Nephron progenitor cell (in vitro differentiated cells): ENCODE results near the gene AP2A2.
"Not testable (repeated sequence)": the region's sequence is repeated elsewhere in the genome, so short reads cannot be mapped to it uniquely, and the experiment has no call there.

Source experiments
- DNase-seq: peaks from one replicate; pipeline ENCODE4 v3.0.0; 2021
- H3K27ac Mint-ChIP-seq: 2 replicates; pipeline ENCODE4 v1.8.0; 2021; ENCODE audit warnings: mild to moderate bottlenecking, moderate library complexity, mixed read lengths
- H3K27me3 Mint-ChIP-seq: 2 replicates; pipeline ENCODE4 v1.8.0; 2021; ENCODE audit warnings: mild to moderate bottlenecking, low read depth, mixed read lengths; ENCODE audit not compliant: poor library complexity
- H3K36me3 Mint-ChIP-seq: 2 replicates; pipeline ENCODE4 v1.8.0; 2021; ENCODE audit warnings: low read depth, mixed read lengths
- H3K4me1 Mint-ChIP-seq: 2 replicates; pipeline ENCODE4 v1.8.0; 2021; ENCODE audit warnings: mixed read lengths
- H3K4me3 Mint-ChIP-seq: 2 replicates; pipeline ENCODE4 v1.8.0; 2021; ENCODE audit warnings: mild to moderate bottlenecking, moderate library complexity, mixed read lengths
- H3K9me3 Mint-ChIP-seq: 2 replicates; pipeline ENCODE4 v1.8.0; 2021; ENCODE audit warnings: mild to moderate bottlenecking, moderate library complexity, mixed read lengths
- CTCF ChIP-seq: fragments of 200-600 bp; sonication (generic); IDR thresholded peaks from 2 replicates; pipeline ENCODE4 v1.5.0; 2021; ENCODE audit warnings: antibody characterized with exemption

Gene AP2A2

GRCh38 chr11:1014276-1014675 lies 88.6 kb downstream of the AP2A2 start:
- H3K4me1 Mint-ChIP-seq: no peaks in the 10 kb centered on the region
- peaks cover 28% of the 10 kb centered on the region for H3K36me3 Mint-ChIP-seq
- H3K27ac Mint-ChIP-seq: no peak overlapping the region
- no peak overlapping the region for H3K4me3 Mint-ChIP-seq
- no peak for TF ChIP-seq CTCF
- DNase-seq: no peak
- peaks cover 20% of the 10 kb centered on the region for H3K9me3 Mint-ChIP-seq
- H3K27me3 Mint-ChIP-seq: peaks cover 9% of the 10 kb centered on the region

- H3K4me1 Mint-ChIP-seq: no peaks in the 10 kb centered on the region
- TF ChIP-seq CTCF: no peak
- no peak overlapping the region for H3K4me3 Mint-ChIP-seq
- peaks cover 9% of the 10 kb centered on the region for H3K27me3 Mint-ChIP-seq
- peaks cover 20% of the 10 kb centered on the region for H3K9me3 Mint-ChIP-seq
- H3K27ac Mint-ChIP-seq: no peak overlapping the region
- no peak for DNase-seq
- H3K36me3 Mint-ChIP-seq: peaks cover 23% of the 10 kb centered on the region
Observed at GRCh38 chr11:1015064-1015463, 89.4 kb downstream of the AP2A2 start.

GRCh38 chr11:1015826-1016545 lies 90.3 kb downstream of the AP2A2 start:
- peaks cover 20% of the 10 kb centered on the region for H3K9me3 Mint-ChIP-seq
- TF ChIP-seq CTCF: no peak
- H3K4me3 Mint-ChIP-seq: no peak overlapping the region
- no peak for DNase-seq
- peaks cover 9% of the 10 kb centered on the region for H3K27me3 Mint-ChIP-seq
- peaks cover 15% of the 10 kb centered on the region for H3K36me3 Mint-ChIP-seq
- H3K27ac Mint-ChIP-seq: no peak overlapping the region
- no peaks in the 10 kb centered on the region for H3K4me1 Mint-ChIP-seq

- H3K27me3 Mint-ChIP-seq, H3K4me3 Mint-ChIP-seq, H3K4me1 Mint-ChIP-seq, H3K27ac Mint-ChIP-seq, DNase-seq: not testable (repeated sequence)
- Mint-ChIP-seq H3K36me3 (peaks cover 13% of the 10 kb centered on the region), H3K9me3 (peaks cover 20% of the 10 kb centered on the region)
Observed at GRCh38 chr11:1016610-1017126, 91.0 kb downstream of the AP2A2 start.

GRCh38 chr11:1017269-1018005 lies 91.8 kb downstream of the AP2A2 start:
- no peak for DNase-seq
- no peak overlapping the region for H3K27ac Mint-ChIP-seq

More at GRCh38 chr11:1017269-1018005, 91.8 kb downstream of the AP2A2 start:
- Mint-ChIP-seq H3K27me3 (peaks cover 9% of the 10 kb centered on the region), H3K4me3 (no peak overlapping the region), H3K36me3 (peaks cover 13% of the 10 kb centered on the region), H3K4me1 (no peaks in the 10 kb centered on the region), H3K9me3 (peaks cover 20% of the 10 kb centered on the region)
- no peak for TF ChIP-seq CTCF
